ENCODE data around the gene SCYL1. TPM values are rescaled to one million over a fixed set of nuclear protein-coding genes. Genes with fewer than 3 reads are reported as not detected.

Gene SCYL1
- total RNA-seq, 1 donor from 2014 or later: 80.0 TPM

GRCh38 chr11:65498727-65498976 lies 26.2 kb upstream of the SCYL1 start:
- Mint-ChIP-seq H3K27ac (ENCODE audit: unreplicated experiment) (no peak overlapping the region), H3K4me1 (ENCODE audit: low read depth, unreplicated experiment) (peaks cover 18% of the 10 kb centered on the region), H3K9me3 (ENCODE audit: unreplicated experiment) (peaks cover 34% of the 10 kb centered on the region), H3K4me3 (ENCODE audit: unreplicated experiment) (no peak overlapping the region), H3K27me3 (ENCODE audit: unreplicated experiment) (peaks cover 15% of the 10 kb centered on the region), H3K36me3 (ENCODE audit: unreplicated experiment) (peaks cover 20% of the 10 kb centered on the region)
- TF ChIP-seq, protein P1, sequence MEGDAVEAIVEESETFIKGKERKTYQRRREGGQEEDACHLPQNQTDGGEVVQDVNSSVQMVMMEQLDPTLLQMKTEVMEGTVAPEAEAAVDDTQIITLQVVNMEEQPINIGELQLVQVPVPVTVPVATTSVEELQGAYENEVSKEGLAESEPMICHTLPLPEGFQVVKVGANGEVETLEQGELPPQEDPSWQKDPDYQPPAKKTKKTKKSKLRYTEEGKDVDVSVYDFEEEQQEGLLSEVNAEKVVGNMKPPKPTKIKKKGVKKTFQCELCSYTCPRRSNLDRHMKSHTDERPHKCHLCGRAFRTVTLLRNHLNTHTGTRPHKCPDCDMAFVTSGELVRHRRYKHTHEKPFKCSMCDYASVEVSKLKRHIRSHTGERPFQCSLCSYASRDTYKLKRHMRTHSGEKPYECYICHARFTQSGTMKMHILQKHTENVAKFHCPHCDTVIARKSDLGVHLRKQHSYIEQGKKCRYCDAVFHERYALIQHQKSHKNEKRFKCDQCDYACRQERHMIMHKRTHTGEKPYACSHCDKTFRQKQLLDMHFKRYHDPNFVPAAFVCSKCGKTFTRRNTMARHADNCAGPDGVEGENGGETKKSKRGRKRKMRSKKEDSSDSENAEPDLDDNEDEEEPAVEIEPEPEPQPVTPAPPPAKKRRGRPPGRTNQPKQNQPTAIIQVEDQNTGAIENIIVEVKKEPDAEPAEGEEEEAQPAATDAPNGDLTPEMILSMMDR (IDR thresholded peaks at IDR 0.05; ENCODE audit: partially characterized antibody, unreplicated experiment): no peak
- DNase-seq: no peak

DNA sequence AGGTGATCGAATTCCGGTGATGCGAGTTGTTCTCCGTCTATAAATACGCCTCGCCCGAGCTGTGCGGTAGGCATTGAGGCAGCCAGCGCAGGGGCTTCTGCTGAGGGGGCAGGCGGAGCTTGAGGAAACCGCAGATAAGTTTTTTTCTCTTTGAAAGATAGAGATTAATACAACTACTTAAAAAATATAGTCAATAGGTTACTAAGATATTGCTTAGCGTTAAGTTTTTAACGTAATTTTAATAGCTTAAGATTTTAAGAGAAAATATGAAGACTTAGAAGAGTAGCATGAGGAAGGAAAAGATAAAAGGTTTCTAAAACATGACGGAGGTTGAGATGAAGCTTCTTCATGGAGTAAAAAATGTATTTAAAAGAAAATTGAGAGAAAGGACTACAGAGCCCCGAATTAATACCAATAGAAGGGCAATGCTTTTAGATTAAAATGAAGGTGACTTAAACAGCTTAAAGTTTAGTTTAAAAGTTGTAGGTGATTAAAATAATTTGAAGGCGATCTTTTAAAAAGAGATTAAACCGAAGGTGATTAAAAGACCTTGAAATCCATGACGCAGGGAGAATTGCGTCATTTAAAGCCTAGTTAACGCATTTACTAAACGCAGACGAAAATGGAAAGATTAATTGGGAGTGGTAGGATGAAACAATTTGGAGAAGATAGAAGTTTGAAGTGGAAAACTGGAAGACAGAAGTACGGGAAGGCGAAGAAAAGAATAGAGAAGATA lies 25.7 kb upstream of the SCYL1 start, which contains the start of gene MALAT1:
Gene MALAT1 (plus strand): TSS at position 69 of the 736 bp plus-strand sequence.
- TF ChIP-seq, protein P1 (IDR thresholded peaks at IDR 0.05; ENCODE audit: partially characterized antibody, unreplicated experiment): no peak
- no peak within 1 kb of the TSS for H3K4me3 Mint-ChIP-seq (ENCODE audit: unreplicated experiment)
- peaks cover 16% of the 10 kb centered on the region for H3K4me1 Mint-ChIP-seq (ENCODE audit: low read depth, unreplicated experiment)
- H3K27me3 Mint-ChIP-seq (ENCODE audit: unreplicated experiment): peaks cover 15% of the 10 kb centered on the region
- H3K9me3 Mint-ChIP-seq (ENCODE audit: unreplicated experiment): peaks cover 37% of the 10 kb centered on the region
- H3K36me3 Mint-ChIP-seq (ENCODE audit: unreplicated experiment): peaks cover 21% of the 10 kb centered on the region
- H3K27ac Mint-ChIP-seq (ENCODE audit: unreplicated experiment): no peak within 1 kb of the TSS
- DNase-seq: peak; percentile 93

GRCh38 chr11:65499713-65500386 lies 25.0 kb upstream of the SCYL1 start:
- Mint-ChIP-seq H3K27ac (ENCODE audit: unreplicated experiment) (no peak overlapping the region), H3K9me3 (ENCODE audit: unreplicated experiment) (peaks cover 44% of the 10 kb centered on the region), H3K4me1 (ENCODE audit: low read depth, unreplicated experiment) (peaks cover 18% of the 10 kb centered on the region), H3K36me3 (ENCODE audit: unreplicated experiment) (peaks cover 28% of the 10 kb centered on the region), H3K27me3 (ENCODE audit: unreplicated experiment) (peaks cover 17% of the 10 kb centered on the region), H3K4me3 (ENCODE audit: unreplicated experiment) (no peak overlapping the region)
- DNase-seq: no peak
- TF ChIP-seq, protein P1 (IDR thresholded peaks at IDR 0.05; ENCODE audit: partially characterized antibody, unreplicated experiment): no peak

DNA sequence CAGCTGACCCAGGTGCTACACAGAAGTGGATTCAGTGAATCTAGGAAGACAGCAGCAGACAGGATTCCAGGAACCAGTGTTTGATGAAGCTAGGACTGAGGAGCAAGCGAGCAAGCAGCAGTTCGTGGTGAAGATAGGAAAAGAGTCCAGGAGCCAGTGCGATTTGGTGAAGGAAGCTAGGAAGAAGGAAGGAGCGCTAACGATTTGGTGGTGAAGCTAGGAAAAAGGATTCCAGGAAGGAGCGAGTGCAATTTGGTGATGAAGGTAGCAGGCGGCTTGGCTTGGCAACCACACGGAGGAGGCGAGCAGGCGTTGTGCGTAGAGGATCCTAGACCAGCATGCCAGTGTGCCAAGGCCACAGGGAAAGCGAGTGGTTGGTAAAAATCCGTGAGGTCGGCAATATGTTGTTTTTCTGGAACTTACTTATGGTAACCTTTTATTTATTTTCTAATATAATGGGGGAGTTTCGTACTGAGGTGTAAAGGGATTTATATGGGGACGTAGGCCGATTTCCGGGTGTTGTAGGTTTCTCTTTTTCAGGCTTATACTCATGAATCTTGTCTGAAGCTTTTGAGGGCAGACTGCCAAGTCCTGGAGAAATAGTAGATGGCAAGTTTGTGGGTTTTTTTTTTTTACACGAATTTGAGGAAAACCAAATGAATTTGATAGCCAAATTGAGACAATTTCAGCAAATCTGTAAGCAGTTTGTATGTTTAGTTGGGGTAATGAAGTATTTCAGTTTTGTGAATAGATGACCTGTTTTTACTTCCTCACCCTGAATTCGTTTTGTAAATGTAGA lies 24.3 kb upstream of the SCYL1 start:
- no peak overlapping the region for H3K27ac Mint-ChIP-seq (ENCODE audit: unreplicated experiment)
- H3K27me3 Mint-ChIP-seq (ENCODE audit: unreplicated experiment): peaks cover 20% of the 10 kb centered on the region
- peaks cover 49% of the 10 kb centered on the region for H3K9me3 Mint-ChIP-seq (ENCODE audit: unreplicated experiment)
- peaks cover 30% of the 10 kb centered on the region for H3K36me3 Mint-ChIP-seq (ENCODE audit: unreplicated experiment)
- no peak overlapping the region for H3K4me3 Mint-ChIP-seq (ENCODE audit: unreplicated experiment)
- DNase-seq: no peak
- peaks cover 22% of the 10 kb centered on the region for H3K4me1 Mint-ChIP-seq (ENCODE audit: low read depth, unreplicated experiment)
- TF ChIP-seq, protein P1 (IDR thresholded peaks at IDR 0.05; ENCODE audit: partially characterized antibody, unreplicated experiment): no peak

Data from glutamatergic neuron (in vitro differentiated cells).